NOMO-1 treated with dmso at 0.1 percent for 144 hours (cell line): ENCODE data around the gene IFITM5.
A peak's percentile ranks its signal among the peaks of the same experiment; 100 is the strongest.
"Not testable (repeated sequence)": the region's sequence is repeated elsewhere in the genome, so short reads cannot be mapped to it uniquely, and the experiment has no call there.

Experiments
- DNase-seq: peaks from one replicate; lab custom pipeline; 2025; ENCODE audit not compliant: unreplicated experiment; lab: John Stamatoyannopoulos, UW

Gene IFITM5

GRCh38 chr11:328516-329100 is 29.3 kb upstream of the IFITM5 start:
- DNase-seq: not testable (repeated sequence)

- DNase-seq: no peak
Measured at GRCh38 chr11:328012-328411, 28.7 kb upstream of the IFITM5 start.

DNA sequence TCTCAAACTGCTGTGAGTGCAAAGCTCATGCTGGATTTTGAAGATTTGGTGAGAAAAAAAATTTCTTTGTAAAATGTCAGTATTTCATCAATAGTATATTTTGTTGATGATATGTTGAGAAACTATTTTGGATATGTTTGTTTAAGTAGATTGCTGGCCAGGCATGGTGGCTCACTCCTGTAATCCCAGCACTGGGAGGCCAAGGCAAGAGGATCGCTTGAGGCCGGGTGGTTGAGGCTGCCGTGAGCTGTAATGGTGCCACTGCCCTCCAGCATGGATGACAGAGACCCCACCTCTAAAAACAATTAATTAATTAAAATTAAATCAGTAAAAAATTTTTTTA is 28.2 kb upstream of the IFITM5 start:
- no peak for DNase-seq

DNA sequence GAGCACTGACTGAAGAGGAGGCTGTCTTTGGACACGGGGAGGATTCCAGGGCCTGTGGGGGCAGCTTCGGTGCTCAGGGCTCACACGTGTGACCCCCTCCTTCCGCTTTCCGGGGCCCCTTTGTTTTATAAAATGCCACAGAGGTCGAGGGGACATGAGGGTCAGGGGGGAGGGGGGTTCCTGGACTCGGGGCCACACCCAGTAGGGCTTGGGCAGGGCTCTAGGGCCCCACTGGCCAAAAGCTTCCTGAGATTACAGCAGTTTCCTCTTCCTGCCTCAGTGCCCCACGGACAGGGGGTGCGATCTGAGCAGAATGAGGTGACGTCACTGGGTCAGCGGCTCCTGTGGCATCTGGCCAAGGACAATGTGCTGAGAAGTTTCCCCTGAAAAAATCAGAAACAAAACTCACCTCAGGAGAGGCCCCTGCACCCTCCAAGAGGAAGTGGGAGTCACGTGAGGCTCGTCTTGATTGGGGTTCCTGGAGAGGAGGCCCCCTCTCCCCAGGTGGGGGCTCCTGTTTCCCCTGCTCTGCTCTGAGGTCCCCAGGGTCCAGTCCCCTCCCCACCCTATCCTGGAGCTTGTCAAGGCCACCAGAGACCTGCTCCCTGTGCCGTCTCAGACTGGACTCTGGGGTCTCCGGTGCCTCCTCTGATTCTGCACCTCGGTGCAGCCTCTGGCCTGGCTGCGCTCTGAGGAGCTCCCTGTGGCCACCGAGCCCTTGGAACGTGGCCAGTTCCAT is 27.7 kb upstream of the IFITM5 start:
- DNase-seq: peak; percentile 89

DNA sequence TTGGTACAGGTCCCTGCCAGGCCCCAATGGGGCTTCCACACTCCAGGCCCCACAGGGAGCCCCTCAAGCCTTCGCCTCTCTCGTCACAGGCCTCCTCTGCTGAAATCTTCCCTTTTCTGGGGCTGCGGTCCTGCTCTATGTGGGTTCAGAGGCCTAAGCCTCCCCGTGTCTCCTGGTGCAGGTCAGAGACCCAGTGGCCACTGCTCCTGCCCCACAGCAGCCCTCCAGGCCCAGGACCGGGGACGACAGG is 27.2 kb upstream of the IFITM5 start:
- no peak for DNase-seq

DNA sequence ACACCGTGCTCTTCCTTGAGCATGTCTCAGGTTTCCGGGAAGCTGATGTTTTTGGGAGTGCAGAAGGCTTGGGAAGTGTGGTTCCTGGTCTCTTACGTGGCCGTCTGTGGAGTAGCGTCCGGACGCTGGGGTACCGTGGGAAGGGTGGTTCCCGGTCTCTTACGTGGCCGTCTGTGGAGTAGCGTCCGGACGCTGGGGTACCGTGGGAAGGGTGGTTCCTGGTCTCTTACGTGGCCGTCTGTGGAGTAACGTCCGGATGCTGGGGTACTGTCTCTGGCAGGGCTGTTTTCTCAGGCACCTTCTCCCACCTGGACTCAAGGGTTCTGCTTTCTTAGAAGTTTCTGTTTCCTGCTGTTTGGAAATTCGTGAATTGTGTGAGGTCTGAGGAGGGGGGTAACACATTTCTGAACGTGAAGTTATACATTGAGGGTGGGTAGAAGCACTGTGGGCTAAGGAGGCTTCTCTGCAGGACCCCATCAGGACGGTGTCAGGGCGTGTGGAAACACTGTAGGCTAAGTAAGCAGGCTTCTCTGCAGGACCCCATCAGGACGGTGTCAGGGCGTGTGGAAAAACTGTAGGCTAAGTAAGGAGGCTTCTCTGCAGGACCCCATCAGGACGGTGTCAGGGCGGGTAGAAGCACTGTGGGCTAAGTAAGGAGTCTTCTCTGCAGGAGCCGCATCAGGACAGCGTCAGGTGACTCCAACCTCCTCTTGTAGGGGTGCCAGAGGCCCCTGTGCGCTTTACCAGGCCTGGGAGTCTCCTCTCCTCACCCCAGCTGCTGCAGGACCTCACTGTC is 26.7 kb upstream of the IFITM5 start:
- DNase-seq: no peak

DNA sequence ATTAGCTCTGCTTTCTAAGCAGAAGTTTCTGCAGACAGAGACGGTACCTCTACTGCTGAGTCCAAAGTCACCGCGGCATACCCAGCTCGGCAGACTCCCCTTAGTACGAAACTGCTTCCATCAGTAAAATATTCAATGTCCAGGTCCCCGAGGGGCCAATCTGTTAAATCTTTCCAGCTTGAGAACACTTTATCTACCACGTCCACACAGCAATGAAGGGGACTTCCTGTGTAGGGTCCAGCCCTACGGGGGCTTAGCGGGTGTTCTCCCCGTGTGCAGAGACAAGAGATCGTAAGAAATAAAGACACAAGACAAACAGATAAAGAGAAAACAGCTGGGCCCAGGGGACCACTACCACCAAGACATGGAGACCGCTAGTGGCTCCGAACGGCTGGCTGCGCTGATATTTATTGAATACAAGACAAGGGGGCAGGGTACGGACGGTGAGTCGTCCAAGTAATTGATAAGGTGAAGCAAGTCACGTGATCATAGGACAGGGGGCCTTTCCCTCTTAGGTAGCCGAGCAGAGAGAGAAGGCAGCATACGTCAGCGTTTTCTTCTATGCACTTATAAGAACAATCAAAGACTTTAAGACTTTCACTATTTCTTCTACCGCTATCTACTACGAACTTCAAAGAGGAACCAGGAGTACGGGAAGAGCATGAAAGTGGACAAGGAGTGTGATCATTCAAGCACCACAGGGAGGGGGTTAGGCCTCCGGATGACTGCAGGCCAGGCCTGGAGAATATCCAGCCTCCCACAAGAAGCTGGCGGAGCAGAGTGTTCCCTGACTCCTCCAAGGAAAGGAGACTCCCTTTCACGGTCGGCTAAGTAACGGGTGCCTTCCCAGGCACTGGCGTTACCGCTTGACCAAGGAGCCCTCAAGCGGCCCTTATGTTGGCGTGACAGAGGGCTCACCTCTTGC is 25.5 kb upstream of the IFITM5 start:
- DNase-seq: not testable (repeated sequence)

GRCh38 chr11:324156-324555 is 24.8 kb upstream of the IFITM5 start:
- DNase-seq: no peak

DNA sequence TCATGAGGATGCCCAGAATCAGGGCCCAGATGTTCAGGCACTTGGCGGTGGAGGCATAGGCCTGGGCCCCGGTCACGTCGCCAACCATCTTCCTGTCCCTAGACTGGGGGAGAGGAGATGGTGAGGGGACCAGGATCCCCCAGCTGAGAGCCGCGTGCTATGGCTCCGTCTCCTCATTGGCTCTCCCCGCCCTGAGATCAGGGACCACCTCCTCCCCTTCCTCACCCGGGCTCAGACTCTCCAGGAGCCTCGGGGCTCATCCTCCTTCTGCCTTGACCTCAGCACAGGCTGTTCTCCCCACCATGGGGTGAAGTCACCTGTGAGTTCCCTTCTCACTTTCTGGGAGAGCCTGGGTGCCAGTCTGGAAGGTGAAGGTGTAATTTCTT is 20.6 kb upstream of the IFITM5 start:
- DNase-seq: not testable (repeated sequence)

- not testable (repeated sequence) for DNase-seq
Measured at GRCh38 chr11:319121-319887, 20.0 kb upstream of the IFITM5 start.

DNA sequence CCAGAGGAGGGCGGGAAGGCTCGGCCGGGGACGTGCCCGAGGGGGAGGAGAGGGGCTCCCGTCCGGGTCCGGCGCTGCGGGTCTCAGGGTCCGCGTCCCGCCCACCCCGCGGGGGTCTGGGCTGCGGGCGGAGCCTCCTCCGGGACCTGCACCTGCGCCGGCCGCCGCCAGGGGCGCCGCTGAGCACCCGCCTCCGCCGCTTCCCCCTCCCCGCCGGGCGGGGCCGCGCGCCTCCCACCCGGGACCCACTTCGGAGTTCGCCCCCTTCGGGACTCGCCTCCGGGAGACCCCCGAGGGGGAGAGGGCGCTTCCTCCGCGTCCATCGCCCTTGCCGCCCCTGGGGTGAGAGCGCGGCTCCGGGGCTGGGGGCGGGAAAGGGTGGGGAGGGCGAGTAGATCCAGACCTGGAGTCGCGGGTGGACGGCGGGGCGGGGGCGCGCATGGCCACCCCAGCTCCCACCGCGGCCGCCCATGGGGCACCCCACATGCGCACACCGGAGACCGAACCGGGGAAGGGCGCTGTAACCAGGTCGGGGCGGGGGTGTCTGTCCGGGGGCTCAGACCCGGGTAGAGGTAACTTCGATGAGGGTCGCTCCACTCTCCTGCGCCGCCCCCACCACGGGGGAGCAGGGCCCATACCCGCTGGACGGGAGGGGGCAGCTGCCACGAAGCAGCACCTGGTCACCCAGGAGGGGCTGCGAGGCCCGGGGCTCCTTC is 19.2 kb upstream of the IFITM5 start:
- DNase-seq: not testable (repeated sequence)

- DNase-seq: not testable (repeated sequence)
Measured at GRCh38 chr11:317668-318404, 18.5 kb upstream of the IFITM5 start.

GRCh38 chr11:316891-317301 is 17.6 kb upstream of the IFITM5 start:
- no peak for DNase-seq

GRCh38 chr11:316031-316701 is 16.8 kb upstream of the IFITM5 start:
- no peak for DNase-seq

DNA sequence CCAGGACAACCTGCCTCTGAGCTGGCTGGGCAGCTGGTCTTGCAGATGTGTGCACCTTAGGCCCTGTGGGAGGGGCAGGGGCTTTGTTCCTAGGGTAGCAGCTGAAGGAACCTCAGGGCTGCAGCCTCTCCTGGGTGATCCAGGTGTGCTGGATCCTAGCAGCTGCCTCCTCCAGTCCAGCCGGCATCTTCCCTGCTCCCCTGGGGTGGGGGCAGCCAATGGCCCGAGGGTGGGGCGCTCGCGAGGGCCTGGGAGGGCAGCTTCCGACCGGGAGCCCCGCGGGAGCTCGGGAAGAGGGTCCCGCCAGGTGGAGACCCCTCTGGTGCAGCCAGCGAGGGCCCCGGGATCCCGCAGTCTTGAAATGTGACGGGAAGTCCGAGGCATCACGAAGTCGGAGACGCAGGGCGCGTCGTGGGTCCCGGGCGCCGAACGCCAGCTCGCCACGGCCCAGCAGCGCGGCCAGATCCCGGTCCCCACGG is 16.2 kb upstream of the IFITM5 start:
- no peak for DNase-seq

DNA sequence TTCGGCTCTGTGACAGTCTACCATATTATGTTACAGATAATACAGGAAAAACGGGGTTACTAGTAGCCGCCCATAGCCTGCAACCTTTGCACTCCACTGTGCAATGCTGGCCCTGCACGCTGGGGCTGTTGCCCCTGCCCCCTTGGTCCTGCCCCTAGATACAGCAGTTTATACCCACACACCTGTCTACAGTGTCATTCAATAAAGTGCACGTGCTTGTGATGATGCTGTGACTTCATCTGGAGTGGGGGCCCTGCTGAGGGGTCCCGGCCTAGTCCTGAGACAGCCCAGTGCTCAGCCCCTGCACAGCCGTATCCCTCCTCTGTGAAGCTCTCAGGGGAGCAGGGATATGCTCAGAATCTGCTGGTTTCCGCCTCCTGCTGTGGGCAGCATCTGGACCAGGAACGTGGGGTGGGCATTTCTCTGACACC is 15.7 kb upstream of the IFITM5 start:
- no peak for DNase-seq

GRCh38 chr11:314554-314875 is 15.2 kb upstream of the IFITM5 start:
- not testable (repeated sequence) for DNase-seq

- no peak for DNase-seq
Measured at GRCh38 chr11:313787-314553, 14.6 kb upstream of the IFITM5 start, which contains the start of gene IFITM1. Gene IFITM1 (plus strand): TSS chr11:314040. CDS start chr11:314171, 131 bp downstream.
